Adrenal gland (tissue), 12 donors: ENCODE data around the gene COL23A1. TPM values are rescaled to one million over a fixed set of nuclear protein-coding genes. Genes with fewer than 3 reads are reported as not detected.
"Not testable (repeated sequence)": the region's sequence is repeated elsewhere in the genome, so short reads cannot be mapped to it uniquely, and the experiment has no call there.

Source experiments
- DNase-seq, 7 donors: peaks; one replicate each; pipeline ENCODE4 v3.0.0-alpha.2; 2019 to 2020
- H3K27ac ChIP-seq, 5 donors: fragments of 200-600 bp; sonication (generic) in 4 of 5; 1 replicate in 3 of 5; 2 replicates in 2 of 5; pipeline versions ENCODE4 v1.5.1 to v1.8.0; 2016 to 2020; ENCODE audit warnings: mild to moderate bottlenecking in 1 of 5
- H3K27me3 ChIP-seq: fragments of 200-600 bp; 2 replicates; pipeline ENCODE4 v1.8.0; 2021
- H3K36me3 ChIP-seq, 2 donors: fragments of 200-600 bp; replicated peaks in 1 of 2; 1 replicate in 1 of 2; 2 replicates in 1 of 2; pipeline versions ENCODE4 v1.5.1 to v1.8.0; 2018 to 2022
- H3K4me1 ChIP-seq, 2 donors: fragments of 200-600 bp; replicated peaks in 1 of 2; 1 replicate in 1 of 2; 2 replicates in 1 of 2; pipeline versions ENCODE4 v1.5.1 to v1.8.0; 2018 to 2021
- H3K4me3 ChIP-seq, 4 donors: fragments of 200-600 bp; sonication (generic) in 3 of 4; one replicate each; pipeline ENCODE4 v1.5.1; 2016 to 2018
- H3K9me3 ChIP-seq, 3 donors: fragments of 200-600 bp; sonication (generic) in 1 of 3; replicated peaks in 1 of 3; 1 replicate in 2 of 3; 2 replicates in 1 of 3; pipeline versions ENCODE4 v1.5.1 to v1.8.0; 2016 to 2021
- CTCF ChIP-seq, 6 experiments: fragments of 450-650 bp in 4 of 6; fragments of 200-600 bp in 2 of 6; sonication (generic) in 1 of 6; IDR thresholded peaks; 1 replicate in 5 of 6; 2 replicates in 1 of 6; pipeline versions ENCODE4 v1.5.1 to v1.8.0; 2016 to 2021; ENCODE audit warnings: antibody characterized with exemption in 6 of 6, mild to moderate bottlenecking in 2 of 6, moderate library complexity in 1 of 6
- POLR2A ChIP-seq, 2 donors: fragments of 450-650 bp; IDR thresholded peaks; one replicate each; pipeline ENCODE4 v1.6.1; 2017; ENCODE audit warnings: antibody characterized with exemption in 2 of 2, mild to moderate bottlenecking in 2 of 2, moderate library complexity in 1 of 2
- WGBS, 4 donors: extraction: QIAGEN DNeasy Blood & Tissue Kit in 2 of 4; methylation state at CpG; one replicate each; pipeline versions ENCODE4 v1.1.5 to v1.1.7; 2013 to 2017; 5-methylcytosine and 5-hydroxymethylcytosine counted together
- intact Hi-C, 2 donors: fragments of 100-400 bp; cut with DNase I; formaldehyde crosslinking; loops; one replicate each; pipeline versions ENCODE4 v1.14.1 to v1.15.0; 2022 to 2023
- polyA plus RNA-seq, 3 donors: library from polyadenylated mRNA; stranded (reverse); fragments of 200-250 nt in 2 of 3; fragments of 350-450 nt in 1 of 3; fragmentation: Illumina TruSeq in 1 of 3; extraction: RNeasy Lipid Tissue Mini Kit (QIAGEN cat#74804) in 1 of 3; gene quantifications; one replicate each; pipeline ENCODE4 v1.2.3, GENCODE V29; 2013 to 2014
- total RNA-seq, 9 donors: library from RNA; depleted of rRNA in 4 of 9; stranded (reverse); fragments of >200 nt in 4 of 9; fragments of 120-200 nt in 1 of 9; fragmentation: NEBNext Ultra II Directional in 1 of 9; extraction: Animal tissue kit (Norgen Biotek cat#: 25700) in 1 of 9; gene quantifications; one replicate each; pipeline versions ENCODE4 v1.1.0 to v1.2.4, GENCODE V29; 2013 to 2023
- donor health status: healthy with polysubstance abuse.
- donor health status: Bipolar disorder and iron deficiency.
- donor health status: DM: yes; HTN: yes; CAD: no.
- donor health status: DM: no; HTN: no; CAD: no.
- donor health status: DM: no; HTN: no; CAD: no.
- donor health status: DM: yes; HTN: yes; CAD: no.

COL23A1 gene
- total and polyA plus RNA-seq, 12 donors = 0.09 to 4.4 (median 0.88) TPM

DNA sequence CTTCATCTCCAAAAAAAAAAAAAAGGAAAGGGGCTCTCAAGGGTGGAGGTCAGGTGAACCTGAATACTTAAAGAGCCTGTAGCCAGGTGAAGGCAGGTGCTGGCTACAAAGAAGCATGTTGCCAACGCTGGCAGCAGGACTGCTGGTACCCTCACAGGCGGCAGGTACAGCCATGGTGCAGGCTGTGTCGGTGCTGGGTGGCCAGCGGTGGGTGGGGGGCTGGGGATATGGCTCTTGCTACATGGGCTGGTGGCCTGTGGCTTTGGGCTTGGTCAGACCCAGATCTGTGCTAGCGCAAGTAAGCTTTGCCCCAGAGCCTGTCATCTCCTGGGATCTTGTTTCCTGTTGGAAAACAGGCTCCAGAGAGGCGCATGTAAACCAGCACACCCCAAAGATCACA lies 271.3 kb downstream of the COL23A1 start:
- Histone ChIP-seq H3K36me3 (no peaks in the 10 kb centered on the region), H3K27me3 (no peaks in the 10 kb centered on the region), H3K9me3 (no peaks in the 10 kb centered on the region), H3K4me1 (peaks cover 0 to 5% of the 10 kb centered on the region in 2 donors), H3K4me3 (no peak overlapping the region), H3K27ac (no peak overlapping the region)
- 91 to 100% (median 96%) methylated on average over 3 to 6 of the region's 6 CpGs for WGBS, 4 donors
- no peak for TF ChIP-seq CTCF (IDR thresholded peaks at IDR 0.05)
- TF ChIP-seq POLR2A (IDR thresholded peaks at IDR 0.05) = no peak
- no peak for DNase-seq
- intact Hi-C loops = no loop called here

DNA sequence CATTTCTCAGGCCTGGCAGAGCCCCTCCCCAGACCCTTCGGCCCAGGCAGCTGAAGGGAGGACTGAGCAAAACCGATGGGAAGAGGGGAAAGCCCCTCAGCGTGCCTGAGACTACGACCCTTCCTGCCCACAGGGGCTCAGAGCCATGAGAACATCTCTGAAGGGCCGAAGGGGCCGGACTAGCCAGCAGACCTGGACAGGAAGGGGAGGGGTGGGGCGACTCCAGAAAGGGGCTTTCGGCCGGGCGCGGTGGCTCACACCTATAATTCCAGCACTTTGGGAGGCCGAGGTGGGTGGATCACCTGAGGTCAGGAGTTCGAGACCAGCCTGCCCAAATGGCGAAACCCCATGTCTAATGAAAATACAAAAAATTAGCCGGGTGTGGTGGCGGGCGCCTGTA lies 271.8 kb downstream of the COL23A1 start:
- Histone ChIP-seq H3K27ac (no peak overlapping the region), H3K36me3 (no peaks in the 10 kb centered on the region), H3K4me3 (no peak overlapping the region), H3K27me3 (no peaks in the 10 kb centered on the region), H3K4me1 (peaks cover 0 to 5% of the 10 kb centered on the region in 2 donors), H3K9me3 (no peaks in the 10 kb centered on the region)
- intact Hi-C loops = no loop called here
- 92 to 95% (median 93%) methylated on average over 13 to 17 of the region's 17 CpGs for WGBS, 4 donors
- no peak for DNase-seq
- TF ChIP-seq CTCF (IDR thresholded peaks at IDR 0.05) = no peak
- no peak for TF ChIP-seq POLR2A (IDR thresholded peaks at IDR 0.05)

DNA sequence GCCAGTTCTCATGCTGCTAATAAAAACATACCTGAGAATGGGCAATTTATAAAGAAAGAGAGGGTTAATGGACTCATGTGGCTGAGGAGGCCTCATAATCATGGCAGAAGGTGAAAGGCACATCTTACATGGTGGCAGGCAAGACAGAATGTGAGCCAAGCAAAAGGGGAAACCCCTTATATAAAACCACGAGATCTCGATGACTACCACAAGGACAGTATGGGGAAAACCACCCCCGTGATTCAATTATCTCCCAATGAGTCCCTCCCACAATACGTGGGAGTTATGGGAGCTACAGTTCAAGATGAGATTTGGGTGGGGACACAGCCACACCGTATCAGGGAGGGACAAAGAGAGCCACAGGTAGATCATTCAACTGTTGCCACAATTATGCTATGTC lies 272.5 kb downstream of the COL23A1 start:
- H3K36me3 ChIP-seq, H3K27me3 ChIP-seq, DNase-seq, H3K4me3 ChIP-seq, intact Hi-C loops, H3K27ac ChIP-seq, H3K9me3 ChIP-seq, H3K4me1 ChIP-seq: not testable (repeated sequence)
- WGBS, 4 donors = 82 to 90% (median 87%) methylated on average over 5 of the region's 5 CpGs

- H3K27me3 ChIP-seq = no peaks in the 10 kb centered on the region
- H3K4me3 ChIP-seq = no peak overlapping the region
- H3K4me1 ChIP-seq = no peaks in the 10 kb centered on the region
- H3K9me3 ChIP-seq = no peaks in the 10 kb centered on the region
- no peak for DNase-seq
- TF ChIP-seq CTCF (IDR thresholded peaks at IDR 0.05) = no peak
- TF ChIP-seq POLR2A (IDR thresholded peaks at IDR 0.05) = no peak
- no peaks in the 10 kb centered on the region for H3K36me3 ChIP-seq
- WGBS, 4 donors = 80 to 89% (median 84%) methylated on average over 11 to 19 of the region's 19 CpGs
- H3K27ac ChIP-seq = no peak overlapping the region
- intact Hi-C loops = no loop called here
Measured at GRCh38 chr5:178314961-178315820, 275.0 kb downstream of the COL23A1 start.
